PFSK-1 (cell line): ENCODE measurements around the gene DYNC2H1.

Experiments
- POLR2AphosphoS5 ChIP-seq: IDR thresholded peaks from 2 replicates; pipeline ENCODE4 v1.6.1; 2012; ENCODE audit warnings: low read depth, mild to moderate bottlenecking, control low read depth, low read length, moderate library complexity
- TAF1 ChIP-seq: IDR thresholded peaks from 2 replicates; pipeline ENCODE4 v1.6.1; 2012; ENCODE audit warnings: low read length, control low read depth, borderline replicate concordance; ENCODE audit not compliant: insufficient read depth
- TF ChIP-seq, protein P1 (sequence below), 2 experiments: IDR thresholded peaks; 2 replicates each; pipeline versions ENCODE4 v1.6.1 to v1.8.0; 2011 to 2012; ENCODE audit warnings: low read depth in 2 of 2, low read length in 2 of 2, control low read depth in 1 of 2, inconsistent platforms in 1 of 2, mild to moderate bottlenecking in 1 of 2, moderate library complexity in 1 of 2; ENCODE audit not compliant: insufficient read depth in 1 of 2

- TF ChIP-seq POLR2AphosphoS5 (no peak), TAF1 (no peak)
- TF ChIP-seq, protein P1, sequence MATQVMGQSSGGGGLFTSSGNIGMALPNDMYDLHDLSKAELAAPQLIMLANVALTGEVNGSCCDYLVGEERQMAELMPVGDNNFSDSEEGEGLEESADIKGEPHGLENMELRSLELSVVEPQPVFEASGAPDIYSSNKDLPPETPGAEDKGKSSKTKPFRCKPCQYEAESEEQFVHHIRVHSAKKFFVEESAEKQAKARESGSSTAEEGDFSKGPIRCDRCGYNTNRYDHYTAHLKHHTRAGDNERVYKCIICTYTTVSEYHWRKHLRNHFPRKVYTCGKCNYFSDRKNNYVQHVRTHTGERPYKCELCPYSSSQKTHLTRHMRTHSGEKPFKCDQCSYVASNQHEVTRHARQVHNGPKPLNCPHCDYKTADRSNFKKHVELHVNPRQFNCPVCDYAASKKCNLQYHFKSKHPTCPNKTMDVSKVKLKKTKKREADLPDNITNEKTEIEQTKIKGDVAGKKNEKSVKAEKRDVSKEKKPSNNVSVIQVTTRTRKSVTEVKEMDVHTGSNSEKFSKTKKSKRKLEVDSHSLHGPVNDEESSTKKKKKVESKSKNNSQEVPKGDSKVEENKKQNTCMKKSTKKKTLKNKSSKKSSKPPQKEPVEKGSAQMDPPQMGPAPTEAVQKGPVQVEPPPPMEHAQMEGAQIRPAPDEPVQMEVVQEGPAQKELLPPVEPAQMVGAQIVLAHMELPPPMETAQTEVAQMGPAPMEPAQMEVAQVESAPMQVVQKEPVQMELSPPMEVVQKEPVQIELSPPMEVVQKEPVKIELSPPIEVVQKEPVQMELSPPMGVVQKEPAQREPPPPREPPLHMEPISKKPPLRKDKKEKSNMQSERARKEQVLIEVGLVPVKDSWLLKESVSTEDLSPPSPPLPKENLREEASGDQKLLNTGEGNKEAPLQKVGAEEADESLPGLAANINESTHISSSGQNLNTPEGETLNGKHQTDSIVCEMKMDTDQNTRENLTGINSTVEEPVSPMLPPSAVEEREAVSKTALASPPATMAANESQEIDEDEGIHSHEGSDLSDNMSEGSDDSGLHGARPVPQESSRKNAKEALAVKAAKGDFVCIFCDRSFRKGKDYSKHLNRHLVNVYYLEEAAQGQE (IDR thresholded peaks at IDR 0.05; ENCODE audit: insufficient read depth in 1 of 2, low read depth in 2 of 2, low read length in 2 of 2) = no peak
Observed at GRCh38 chr11:103325686-103326069, 216.5 kb downstream of the DYNC2H1 start.
